SK-N-SH (cell line): ENCODE measurements around the gene TMEM234. TPM values are rescaled to one million over a fixed set of nuclear protein-coding genes. Genes with fewer than 3 reads are reported as not detected.
A peak's percentile ranks its signal among the peaks of the same experiment; 100 is the strongest.

Experiments
- CTCF ChIA-PET: fragments of 300-600, 350-600 bp; formaldehyde crosslinking; extraction: SDS; loops from one replicate; lab custom pipeline; 2021; lab: Yijun Ruan, JAX
- POLR2A ChIA-PET: fragments of 350-600 bp; sonication (Branson Sonifier 250); formaldehyde crosslinking; extraction: SDS; loops from one replicate; lab custom pipeline; 2020; ENCODE audit warnings: antibody characterized with exemption, inconsistent platforms; lab: Yijun Ruan, JAX
- DNase-seq: peaks from one replicate; pipeline ENCODE4 v3.0.0; 2012
- H2AFZ ChIP-seq: fragments of 200-600 bp; sonication (generic); 2 replicates; pipeline ENCODE4 v1.8.1; 2016; ENCODE audit warnings: antibody characterized with exemption, mild to moderate bottlenecking, low read depth
- H3F3A ChIP-seq: fragments of 200-600 bp; sonication (generic); replicated peaks from 2 replicates; pipeline ENCODE3; 2016; ENCODE audit warnings: antibody characterized with exemption, mild to moderate bottlenecking; ENCODE audit not compliant: insufficient read depth
- H3K27ac ChIP-seq, 2 experiments: fragments of 200-500 bp in 1 of 2; fragments of 200-600 bp in 1 of 2; sonication (Bioruptor generic) in 1 of 2; sonication (generic), shearing (Covaris generic) in 1 of 2; 2 replicates each; pipeline versions ENCODE4 v1.5.1 to v1.6.1; 2014 to 2016; ENCODE audit warnings: low read depth in 2 of 2, inconsistent platforms in 1 of 2, low read length in 1 of 2, mild to moderate bottlenecking in 1 of 2, mixed read lengths in 1 of 2
- H3K27me3 ChIP-seq: fragments of 200-600 bp; sonication (generic), shearing (Covaris generic); 2 replicates; pipeline ENCODE4 v1.6.1; 2016; ENCODE audit warnings: mixed run types; ENCODE audit not compliant: insufficient read depth
- H3K36me3 ChIP-seq, 2 experiments: fragments of 200-500 bp in 1 of 2; fragments of 200-600 bp in 1 of 2; sonication (Bioruptor generic) in 1 of 2; sonication (generic) in 1 of 2; replicated peaks in 1 of 2; 2 replicates each; pipeline versions ENCODE3 to v1.5.1; 2014 to 2016; ENCODE audit warnings: low read length in 1 of 2, mild to moderate bottlenecking in 1 of 2; ENCODE audit not compliant: insufficient read depth in 2 of 2, control insufficient read depth in 1 of 2
- H3K4me1 ChIP-seq, 2 experiments: fragments of 200-500 bp in 1 of 2; fragments of 200-600 bp in 1 of 2; sonication (Bioruptor generic) in 1 of 2; sonication (generic), shearing (Covaris generic) in 1 of 2; 2 replicates each; pipeline versions ENCODE4 v1.5.1 to v1.6.1; 2014 to 2016; ENCODE audit warnings: low read depth in 1 of 2, low read length in 1 of 2, mixed run types in 1 of 2; ENCODE audit not compliant: insufficient read depth in 2 of 2, control insufficient read depth in 1 of 2
- H3K4me2 ChIP-seq: fragments of 200-600 bp; sonication (generic), shearing (Covaris generic); 2 replicates; pipeline ENCODE4 v1.6.1; 2017; ENCODE audit warnings: mixed run types
- H3K4me3 ChIP-seq, 2 experiments: fragments of 200-500 bp in 1 of 2; fragments of 200-600 bp in 1 of 2; sonication (Bioruptor generic) in 1 of 2; sonication (generic), shearing (Covaris generic) in 1 of 2; 2 replicates each; pipeline versions ENCODE4 v1.5.1 to v1.8.1; 2014 to 2016; ENCODE audit warnings: low read depth in 2 of 2, inconsistent platforms in 1 of 2, low read length in 1 of 2, mild to moderate bottlenecking in 1 of 2, mixed read lengths in 1 of 2, moderate library complexity in 1 of 2
- H3K79me2 ChIP-seq: fragments of 200-600 bp; sonication (generic); 2 replicates; pipeline ENCODE4 v1.8.1; 2017; ENCODE audit warnings: mild to moderate bottlenecking; ENCODE audit not compliant: insufficient read depth
- H3K9ac ChIP-seq: fragments of 200-600 bp; sonication (generic); 2 replicates; pipeline ENCODE4 v1.6.1; 2017; ENCODE audit warnings: mixed run types
- H3K9me2 ChIP-seq: fragments of 200-600 bp; sonication (generic); 2 replicates; pipeline ENCODE4 v1.6.1; 2017; ENCODE audit warnings: mixed run types
- H3K9me3 ChIP-seq: fragments of 200-600 bp; sonication (generic); 2 replicates; pipeline ENCODE4 v1.6.1; 2017; ENCODE audit warnings: mixed run types, mild to moderate bottlenecking, moderate library complexity
- H4K20me1 ChIP-seq: fragments of 200-600 bp; sonication (generic); 2 replicates; pipeline ENCODE4 v1.6.1; 2017; ENCODE audit warnings: mild to moderate bottlenecking, mixed run types; ENCODE audit not compliant: insufficient read depth
- CHD2 ChIP-seq: fragments of 150-350 bp; IDR thresholded peaks from 2 replicates; pipeline ENCODE4 v1.6.1; 2018; ENCODE audit warnings: low read length; ENCODE audit not compliant: partially characterized antibody
- EP300 ChIP-seq, 2 experiments: IDR thresholded peaks; 2 replicates each; pipeline versions ENCODE4 v1.4.0 to v1.6.1; 2012; ENCODE audit warnings: borderline replicate concordance in 1 of 2, low read depth in 1 of 2, low read length in 1 of 2
- FOSL2 ChIP-seq: IDR thresholded peaks from 2 replicates; pipeline ENCODE4 v1.4.0; 2012; ENCODE audit warnings: low read depth, mild to moderate bottlenecking, moderate library complexity, borderline replicate concordance
- FOXM1 ChIP-seq: IDR thresholded peaks from 2 replicates; pipeline ENCODE4 v1.4.0; 2012; ENCODE audit warnings: low read depth, mild to moderate bottlenecking
- GATA2 ChIP-seq: sonication (generic); formaldehyde crosslinking; IDR thresholded peaks from 2 replicates; pipeline ENCODE4 v1.5.0; 2020; ENCODE audit warnings: mild to moderate bottlenecking, missing genetic modification reagents
- MEF2A ChIP-seq: IDR thresholded peaks from 2 replicates; pipeline ENCODE4 v1.4.0; 2012; ENCODE audit warnings: low read depth, borderline replicate concordance
- PBX3 ChIP-seq: IDR thresholded peaks from 2 replicates; pipeline ENCODE4; 2012
- POLR2AphosphoS5 ChIP-seq: IDR thresholded peaks from 2 replicates; pipeline ENCODE4 v1.6.1; 2012; ENCODE audit warnings: low read depth, low read length
- RAD21 ChIP-seq: IDR thresholded peaks from 2 replicates; pipeline ENCODE4 v1.6.1; 2012; ENCODE audit warnings: mild to moderate bottlenecking, low read length
- TAF1 ChIP-seq: IDR thresholded peaks from 2 replicates; pipeline ENCODE4 v1.6.1; 2012; ENCODE audit warnings: low read depth, mild to moderate bottlenecking, low read length, moderate library complexity, borderline replicate concordance
- WGBS: methylation state at CpG from one replicate; pipeline ENCODE4 v1.1.6; 2017; ENCODE audit warnings: low lambda C conversion rate; 5-methylcytosine and 5-hydroxymethylcytosine counted together
- polyA plus RNA-seq, 3 experiments: library from polyadenylated mRNA; depleted of rRNA; stranded (reverse); fragments of >200 nt; gene quantifications; 2 replicates each; pipeline ENCODE4 v1.2.3, GENCODE V29; 2012
- TF ChIP-seq, protein P1 (sequence below): fragments of 150-350 bp; IDR thresholded peaks from 2 replicates; pipeline ENCODE4 v1.6.1; 2017; ENCODE audit warnings: antibody characterized with exemption, low read length, low read depth, borderline replicate concordance

The TMEM234 gene
- polyA plus RNA-seq, 1 of the 3 experiments (the other 2 are of a cell fraction), result 31.9 TPM

- TF ChIP-seq MEF2A, result no peak
- no peak for TF ChIP-seq FOSL2
- TF ChIP-seq, protein P1, sequence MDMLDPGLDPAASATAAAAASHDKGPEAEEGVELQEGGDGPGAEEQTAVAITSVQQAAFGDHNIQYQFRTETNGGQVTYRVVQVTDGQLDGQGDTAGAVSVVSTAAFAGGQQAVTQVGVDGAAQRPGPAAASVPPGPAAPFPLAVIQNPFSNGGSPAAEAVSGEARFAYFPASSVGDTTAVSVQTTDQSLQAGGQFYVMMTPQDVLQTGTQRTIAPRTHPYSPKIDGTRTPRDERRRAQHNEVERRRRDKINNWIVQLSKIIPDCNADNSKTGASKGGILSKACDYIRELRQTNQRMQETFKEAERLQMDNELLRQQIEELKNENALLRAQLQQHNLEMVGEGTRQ, result no peak
- no peak for TF ChIP-seq CHD2
- TF ChIP-seq, all 33 proteins: peak for 0
- Histone ChIP-seq H3K9me2 (no peaks in the 10 kb centered on the region), H3K79me2 (no peaks in the 10 kb centered on the region), H3F3A (peaks cover 34% of the 10 kb centered on the region), H4K20me1 (no peaks in the 10 kb centered on the region), H3K36me3 (peaks cover 30 to 31% of the 10 kb centered on the region in 2 experiments), H3K9ac (no peak overlapping the region), H3K9me3 (no peaks in the 10 kb centered on the region), H2AFZ (no peak overlapping the region), H3K4me1 (peaks cover 0 to 12% of the 10 kb centered on the region in 2 experiments; a peak in 1 of 4 replicates), H3K4me3 (no peak overlapping the region), H3K4me2 (no peak overlapping the region), H3K27ac (no peak overlapping the region), H3K27me3 (no peaks in the 10 kb centered on the region)
- POLR2A ChIA-PET, result interaction anchor here (0.7 kb wide), 1 partner anchor 10 kb away, joined by 3 read pairs; no protein-coding TSS in a partner anchor
- WGBS, result 96% methylated on average over 8 of the region's 8 CpGs
- CTCF ChIA-PET, result interaction anchor here (0.6 kb wide), 1 partner anchor 17 kb away, joined by 3 read pairs; no protein-coding TSS in a partner anchor
- DNase-seq, result no peak
Measured at GRCh38 chr1:32232558-32233304, 10.6 kb upstream of the TMEM234 start.

DNA sequence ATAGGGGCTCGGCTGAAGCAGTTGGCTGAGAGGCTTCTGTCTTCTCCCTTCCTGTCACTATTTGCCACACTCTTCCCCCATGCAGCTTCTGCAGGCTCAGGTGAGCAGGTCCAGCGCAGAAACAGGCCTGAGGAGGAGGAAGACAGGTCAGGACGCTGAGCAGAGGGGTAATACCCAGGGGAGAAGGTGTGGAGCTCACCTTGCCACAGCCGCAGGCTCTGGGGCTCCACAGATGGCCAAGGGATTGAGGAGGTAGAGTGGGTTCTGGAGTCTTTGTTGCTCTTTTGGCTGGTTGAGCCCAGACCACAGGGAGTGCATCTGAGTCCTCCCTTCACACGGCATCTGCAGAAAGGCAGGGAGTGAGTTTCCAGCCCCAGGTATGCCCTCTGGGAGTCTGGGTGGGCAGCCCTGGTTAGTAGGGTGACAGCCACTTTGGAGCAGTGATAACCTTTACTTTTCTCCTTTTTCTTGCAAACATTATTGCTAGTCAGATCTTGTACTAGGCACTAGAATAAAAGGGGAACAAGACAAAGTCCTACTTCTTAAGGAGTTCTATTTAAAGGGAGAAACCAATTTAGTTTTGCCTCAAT, 9.8 kb upstream of the TMEM234 start:
- H3F3A ChIP-seq, result peaks cover 26% of the 10 kb centered on the region
- no peak for DNase-seq
- no peaks in the 10 kb centered on the region for H3K27me3 ChIP-seq
- WGBS, result 82% methylated on average over 5 of the region's 5 CpGs
- H2AFZ ChIP-seq, result no peak overlapping the region
- H3K9ac ChIP-seq, result no peak overlapping the region
- CTCF ChIA-PET, result interaction anchor here (0.6 to 1.4 kb wide), 3 partner anchors 9 to 511 kb away, joined by 3 to 5 read pairs (median 4); no protein-coding TSS in a partner anchor
- H3K9me2 ChIP-seq, result no peaks in the 10 kb centered on the region
- no peaks in the 10 kb centered on the region for H3K79me2 ChIP-seq
- TF ChIP-seq EP300 (IDR thresholded peaks at IDR 0.05; ENCODE audit: borderline replicate concordance in 1 of 2, low read depth in 1 of 2, low read length in 1 of 2) (no peak), POLR2AphosphoS5 (peak; percentile 22; the same call in 1 of the 2 replicates)
- H3K9me3 ChIP-seq, result no peaks in the 10 kb centered on the region
- peaks cover 0 to 12% of the 10 kb centered on the region in 2 experiments; a peak in 1 of 4 replicates for H3K4me1 ChIP-seq
- peaks cover 35 to 36% of the 10 kb centered on the region in 2 experiments for H3K36me3 ChIP-seq
- POLR2A ChIA-PET, result interaction anchor here (0.7 kb wide), 1 partner anchor 10 kb away, joined by 3 read pairs; no protein-coding TSS in a partner anchor
- no peak overlapping the region for H3K4me2 ChIP-seq
- no peak overlapping the region for H3K27ac ChIP-seq
- H4K20me1 ChIP-seq, result no peaks in the 10 kb centered on the region
- H3K4me3 ChIP-seq, result no peak overlapping the region

GRCh38 chr1:32228771-32229170, 6.6 kb upstream of the TMEM234 start:
- Histone ChIP-seq H3K4me1 (peaks cover under 1 to 3% of the 10 kb centered on the region in 2 experiments; a peak in 3 of 4 replicates), H3K9me2 (no peaks in the 10 kb centered on the region), H3K27me3 (no peaks in the 10 kb centered on the region), H3K36me3 (peaks cover 48 to 65% of the 10 kb centered on the region in 2 experiments), H3K9ac (no peak overlapping the region), H3K4me2 (no peak overlapping the region), H3K9me3 (no peaks in the 10 kb centered on the region), H3K27ac (no peak overlapping the region), H3K4me3 (no peak overlapping the region), H4K20me1 (no peaks in the 10 kb centered on the region), H3F3A (peaks cover 7% of the 10 kb centered on the region), H2AFZ (no peak overlapping the region), H3K79me2 (peaks cover 18% of the 10 kb centered on the region)
- POLR2A ChIA-PET, result interaction anchor here (2.1 kb wide), 1 partner anchor 11 kb away, joined by 5 read pairs; no protein-coding TSS in a partner anchor
- 100% methylated on average over 3 of the region's 3 CpGs for WGBS
- DNase-seq, result no peak
- TF ChIP-seq GATA2 (CRISPR knock-in tag) (no peak), RAD21 (no peak), PBX3 (no peak), EP300 (IDR thresholded peaks at IDR 0.05; ENCODE audit: borderline replicate concordance in 1 of 2, low read depth in 1 of 2, low read length in 1 of 2) (no peak), TAF1 (no peak), FOXM1 (no peak)
- CTCF ChIA-PET, result interaction anchor here (0.8 to 2.6 kb wide), 2 partner anchors 12 to 19 kb away, joined by 3 to 11 read pairs; no protein-coding TSS in a partner anchor
